Activated naive CD4-positive, alpha-beta T cell treated with anti-CD3 and anti-CD28 coated beads, Interleukin-2, amount 10 ng/mL, durations not matched to agents 7 days and 5 days (primary cell): ENCODE data around the gene PPP1R3C.

ENCODE experiments used
- CTCF ChIA-PET: fragments of 350-600 bp; sonication (Branson Sonifier 250); formaldehyde crosslinking; loops from one replicate; lab custom pipeline; 2021; ENCODE audit warnings: antibody characterized with exemption; lab: Charles Lee
- DNase-seq: peaks from one replicate; pipeline ENCODE4 v3.0.0-alpha.2; 2020
- H3K27ac Mint-ChIP-seq: one replicate; pipeline ENCODE4 v1.8.0; 2021; ENCODE audit warnings: mild to moderate bottlenecking, moderate library complexity, mixed read lengths
- H3K27me3 Mint-ChIP-seq: one replicate; pipeline ENCODE4 v1.8.0; 2021; ENCODE audit warnings: mild to moderate bottlenecking, mixed read lengths
- H3K36me3 Mint-ChIP-seq: one replicate; pipeline ENCODE4 v1.8.0; 2021; ENCODE audit warnings: mixed read lengths
- H3K4me1 Mint-ChIP-seq: one replicate; pipeline ENCODE4 v1.8.0; 2021; ENCODE audit warnings: mixed read lengths
- H3K4me3 Mint-ChIP-seq: one replicate; pipeline ENCODE4 v1.8.0; 2021; ENCODE audit warnings: mild to moderate bottlenecking, moderate library complexity, mixed read lengths
- H3K9me3 Mint-ChIP-seq: one replicate; pipeline ENCODE4 v1.8.0; 2021; ENCODE audit warnings: mixed read lengths

The PPP1R3C gene

DNA sequence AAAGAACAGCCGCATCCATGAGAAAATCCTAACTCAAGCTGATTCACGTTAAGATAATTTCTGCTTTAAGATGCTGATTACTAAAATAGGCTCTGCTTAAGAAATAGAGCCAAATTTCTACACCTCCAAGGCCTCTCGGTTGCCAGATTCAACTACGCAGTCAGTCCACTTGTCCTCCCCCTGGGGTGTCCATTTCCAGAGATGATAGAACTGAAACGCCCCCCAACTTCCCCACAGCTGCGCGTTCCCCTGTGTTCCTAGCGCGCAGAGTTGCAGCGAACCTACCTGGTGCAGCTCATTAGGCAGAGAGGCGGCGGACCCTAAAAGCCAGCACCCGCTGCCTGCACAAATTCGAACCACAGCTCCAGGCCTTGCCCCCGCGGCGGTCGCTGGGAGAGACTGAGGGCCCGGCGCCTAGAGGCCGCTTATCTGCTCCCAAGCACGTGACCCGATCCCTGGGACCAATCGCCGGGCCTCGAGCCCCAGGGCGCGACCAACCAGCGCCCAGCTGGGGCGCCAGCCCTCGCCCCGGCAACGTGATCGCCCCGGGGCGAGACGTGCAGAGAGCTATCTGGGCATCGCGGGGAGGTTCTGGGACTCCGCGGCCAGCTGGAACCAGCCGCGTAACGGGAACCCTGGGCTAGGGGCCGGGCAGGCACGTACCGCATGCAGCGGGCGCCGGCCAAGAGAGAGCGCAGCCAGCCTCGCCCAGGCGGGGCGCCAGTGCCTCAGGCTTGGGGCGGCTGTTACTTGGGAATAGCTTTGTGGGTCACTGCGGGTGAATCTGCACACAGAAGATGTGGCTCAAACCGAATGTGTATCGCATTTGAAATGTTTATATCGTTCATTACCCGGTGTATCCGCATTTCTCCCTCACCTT is at the start of gene PPP1R3C:
Gene PPP1R3C (minus strand): TSS at position 401 of the 880 bp plus-strand sequence. CDS start 102 bp downstream, at position 299.
- CTCF ChIA-PET, result interaction anchor here (1.1 to 5.5 kb wide), 4 partner anchors 80 to 334 kb away, joined by 3 to 82 read pairs (median 20); no protein-coding TSS in a partner anchor
- H3K27ac Mint-ChIP-seq, result no peak within 1 kb of the TSS
- peaks cover 9% of the 10 kb centered on the region for H3K4me1 Mint-ChIP-seq
- H3K27me3 Mint-ChIP-seq, result peaks cover 57% of the 10 kb centered on the region
- peak; percentile 65 for DNase-seq
- H3K9me3 Mint-ChIP-seq, result no peaks in the 10 kb centered on the region
- H3K4me3 Mint-ChIP-seq, result peak within 1 kb of the TSS; percentile 59
- no peaks in the 10 kb centered on the region for H3K36me3 Mint-ChIP-seq

DNA sequence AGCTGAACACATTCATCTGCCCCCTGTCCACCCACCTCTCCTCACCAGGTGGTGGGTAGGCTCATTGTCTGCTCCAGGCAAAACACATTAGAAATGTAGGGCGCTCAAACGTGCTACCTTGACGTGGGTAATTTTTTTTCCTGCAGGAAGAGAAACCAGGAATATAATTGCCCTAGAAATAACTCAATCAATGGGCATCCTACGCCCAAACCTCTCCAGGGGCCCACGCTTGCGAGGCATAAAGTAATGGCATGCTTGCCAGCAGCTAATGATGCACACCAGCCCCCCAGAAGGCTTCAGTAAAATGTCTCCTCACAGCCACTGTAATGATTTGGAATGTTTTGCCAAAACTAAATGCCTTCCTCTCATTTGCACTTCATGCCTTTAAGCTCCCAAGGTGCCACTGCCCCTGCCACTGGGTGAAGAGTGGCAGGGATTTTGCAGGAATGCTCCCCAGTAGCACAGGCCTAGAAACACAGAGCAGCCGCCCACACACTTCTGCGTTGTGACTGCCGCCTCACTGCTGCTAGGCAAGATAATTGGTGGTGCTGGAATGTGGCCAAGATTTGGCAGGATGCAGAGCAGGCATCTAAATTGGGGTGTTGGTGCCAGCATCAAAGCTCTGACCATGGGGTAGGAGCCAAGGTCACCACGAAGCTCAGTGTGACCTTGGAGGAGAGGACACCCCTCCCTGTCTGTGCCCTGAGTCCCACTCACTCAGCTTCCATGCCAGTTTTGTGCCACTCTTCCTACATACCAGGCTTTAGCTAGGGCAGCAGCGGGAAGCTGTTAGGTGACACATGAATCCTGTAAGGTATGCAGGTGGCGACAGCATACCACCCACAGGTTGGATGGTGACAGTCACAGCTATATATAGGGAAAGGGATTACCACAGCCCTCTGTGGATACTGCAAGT is 48.7 kb upstream of the PPP1R3C start:
- Mint-ChIP-seq H3K4me1 (no peaks in the 10 kb centered on the region), H3K9me3 (no peaks in the 10 kb centered on the region), H3K36me3 (no peaks in the 10 kb centered on the region), H3K27ac (no peak overlapping the region), H3K27me3 (no peaks in the 10 kb centered on the region), H3K4me3 (no peak overlapping the region)
- DNase-seq, result no peak
- CTCF ChIA-PET, result no interaction called here

DNA sequence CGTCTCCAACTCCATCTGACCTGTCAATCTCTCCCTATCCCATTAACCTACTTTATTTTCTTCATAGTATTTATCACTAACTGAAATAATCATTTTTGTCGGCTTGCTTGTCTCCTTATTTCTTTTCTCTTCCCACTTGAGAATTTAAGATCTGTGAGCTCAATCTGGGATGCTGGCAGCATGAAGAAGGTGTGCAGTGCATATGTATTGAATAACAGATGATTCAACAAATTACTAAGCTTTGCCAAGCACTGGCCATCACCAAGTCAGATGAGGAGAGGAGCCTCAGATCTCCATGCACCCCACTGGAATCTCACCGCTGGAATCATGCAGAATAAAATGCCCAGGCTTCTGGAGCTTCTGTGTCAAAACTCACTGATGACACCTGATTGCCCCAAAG is 47.6 kb upstream of the PPP1R3C start:
- H3K27me3 Mint-ChIP-seq, result peaks cover 4% of the 10 kb centered on the region
- H3K36me3 Mint-ChIP-seq, result no peaks in the 10 kb centered on the region
- no peak overlapping the region for H3K27ac Mint-ChIP-seq
- CTCF ChIA-PET, result no interaction called here
- no peaks in the 10 kb centered on the region for H3K9me3 Mint-ChIP-seq
- no peak overlapping the region for H3K4me3 Mint-ChIP-seq
- no peaks in the 10 kb centered on the region for H3K4me1 Mint-ChIP-seq
- DNase-seq, result no peak

DNA sequence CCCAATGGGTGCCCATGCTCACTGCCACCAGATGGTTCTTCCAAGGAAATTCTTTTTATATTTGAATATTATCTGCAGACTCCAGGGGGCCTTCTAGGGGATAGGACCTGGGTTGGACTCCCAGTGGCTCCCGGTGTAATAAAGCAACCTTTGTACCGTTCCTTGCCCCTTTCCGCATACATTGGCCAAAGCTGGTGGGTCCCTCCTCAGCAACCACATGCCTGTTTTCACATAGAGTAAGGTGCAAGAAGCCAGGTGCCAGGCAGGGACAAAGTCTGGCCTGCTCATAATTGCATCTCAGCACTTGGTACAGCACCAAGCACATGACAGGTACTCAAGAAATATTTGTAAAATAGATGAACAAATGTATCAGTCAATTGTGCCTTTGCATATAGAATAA is 46.4 kb upstream of the PPP1R3C start:
- CTCF ChIA-PET, result no interaction called here
- Mint-ChIP-seq H3K27me3 (peaks cover 4% of the 10 kb centered on the region), H3K4me3 (no peak overlapping the region), H3K27ac (no peak overlapping the region), H3K9me3 (no peaks in the 10 kb centered on the region), H3K36me3 (no peaks in the 10 kb centered on the region), H3K4me1 (no peaks in the 10 kb centered on the region)
- DNase-seq, result no peak

DNA sequence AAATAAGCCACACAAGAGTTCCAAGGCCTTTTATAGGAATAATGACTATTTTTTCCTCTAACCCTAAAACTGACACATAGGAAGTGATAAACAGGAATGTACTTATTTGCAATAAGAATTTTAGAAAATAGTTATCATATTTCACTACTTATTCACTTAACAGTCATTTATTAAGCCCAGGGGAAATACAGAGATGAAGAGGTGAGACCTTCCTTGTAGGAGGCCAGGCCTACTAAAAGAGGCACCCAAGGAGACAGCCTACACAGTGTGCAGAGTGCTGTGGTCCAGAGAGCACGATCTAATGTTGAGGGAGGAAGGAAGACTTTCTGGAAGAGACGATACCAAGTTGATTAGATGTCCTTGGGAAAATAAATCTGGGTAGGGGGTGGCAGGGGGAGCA is 45.0 kb upstream of the PPP1R3C start:
- H3K27ac Mint-ChIP-seq, result no peak overlapping the region
- DNase-seq, result no peak
- H3K4me1 Mint-ChIP-seq, result no peaks in the 10 kb centered on the region
- H3K36me3 Mint-ChIP-seq, result no peaks in the 10 kb centered on the region
- H3K4me3 Mint-ChIP-seq, result no peak overlapping the region
- peaks cover 4% of the 10 kb centered on the region for H3K27me3 Mint-ChIP-seq
- no peaks in the 10 kb centered on the region for H3K9me3 Mint-ChIP-seq
- CTCF ChIA-PET, result no interaction called here

DNA sequence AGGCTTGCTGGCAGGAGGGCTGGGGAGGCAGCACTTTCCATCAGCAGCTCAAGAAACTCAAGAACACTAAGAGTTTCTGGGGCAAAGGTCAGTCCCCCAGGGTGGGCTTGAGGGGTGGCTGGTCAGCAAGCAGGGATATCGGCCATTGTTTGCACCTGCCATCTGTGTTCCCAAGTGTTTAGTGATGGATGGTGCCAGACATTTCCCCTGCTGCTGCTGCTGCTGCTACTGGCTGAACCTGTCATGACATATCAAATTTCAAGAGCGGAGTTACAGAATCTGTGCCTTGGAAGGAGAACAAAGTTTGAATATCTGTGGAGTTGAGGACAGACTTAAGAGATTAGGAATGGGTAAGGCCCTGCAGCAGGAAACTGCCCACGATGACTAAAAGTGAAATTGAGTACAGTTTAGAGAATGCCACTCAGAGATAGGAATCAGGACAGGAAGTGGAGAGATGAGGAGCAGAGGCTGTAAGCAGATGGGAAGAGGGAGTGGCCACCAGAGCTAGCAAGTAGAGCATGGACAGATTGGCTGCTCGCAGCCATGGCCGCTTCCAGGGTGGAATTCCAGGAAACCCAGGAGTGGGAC is 39.2 kb upstream of the PPP1R3C start:
- Mint-ChIP-seq H3K4me1 (peaks cover 5% of the 10 kb centered on the region), H3K9me3 (no peaks in the 10 kb centered on the region), H3K36me3 (no peaks in the 10 kb centered on the region), H3K27me3 (peaks cover 9% of the 10 kb centered on the region), H3K27ac (no peak overlapping the region), H3K4me3 (no peak overlapping the region)
- CTCF ChIA-PET, result no interaction called here
- no peak for DNase-seq

DNA sequence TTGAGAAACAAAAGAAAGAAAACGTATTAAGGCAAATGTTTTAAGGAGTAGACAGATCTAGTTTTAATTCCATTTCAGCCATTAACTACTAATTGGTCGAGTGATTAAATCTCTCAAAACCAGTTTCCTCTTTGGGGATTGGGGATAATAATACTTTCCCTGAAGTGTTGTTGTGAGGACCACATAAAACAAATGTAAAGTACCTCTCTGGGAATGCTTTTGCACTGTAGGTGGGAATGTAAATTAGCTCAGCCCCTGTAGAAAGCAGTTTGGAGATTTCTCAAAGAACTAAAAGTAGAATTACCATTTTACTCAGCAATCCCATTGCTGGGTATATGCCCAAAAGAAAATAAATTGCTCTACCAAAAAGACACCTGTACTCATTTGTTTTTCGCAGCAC is 36.0 kb upstream of the PPP1R3C start:
- no peak for DNase-seq
- H3K9me3 Mint-ChIP-seq, result no peaks in the 10 kb centered on the region
- peaks cover 7% of the 10 kb centered on the region for H3K27me3 Mint-ChIP-seq
- peaks cover 5% of the 10 kb centered on the region for H3K4me1 Mint-ChIP-seq
- H3K27ac Mint-ChIP-seq, result no peak overlapping the region
- no peak overlapping the region for H3K4me3 Mint-ChIP-seq
- no peaks in the 10 kb centered on the region for H3K36me3 Mint-ChIP-seq
- CTCF ChIA-PET, result no interaction called here

DNA sequence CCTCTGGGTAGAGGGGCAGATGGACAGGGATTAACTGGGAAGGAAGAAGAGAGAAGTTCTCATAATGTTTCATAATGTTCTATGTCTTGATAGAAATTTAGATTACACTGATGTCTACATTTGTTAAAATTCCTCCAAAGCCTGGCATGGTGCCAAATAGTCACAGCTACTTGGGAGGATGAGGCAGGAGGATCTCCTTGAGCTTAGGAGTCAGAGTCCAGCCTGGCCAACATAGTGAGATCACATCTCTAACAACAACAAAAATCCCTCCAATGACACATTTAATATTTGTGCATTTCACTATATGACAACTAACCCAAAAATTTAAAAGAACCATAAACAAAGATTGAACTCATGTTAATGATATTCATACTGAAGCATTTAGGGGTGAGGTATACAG is 33.0 kb upstream of the PPP1R3C start:
- no peaks in the 10 kb centered on the region for H3K4me1 Mint-ChIP-seq
- DNase-seq, result no peak

DNA sequence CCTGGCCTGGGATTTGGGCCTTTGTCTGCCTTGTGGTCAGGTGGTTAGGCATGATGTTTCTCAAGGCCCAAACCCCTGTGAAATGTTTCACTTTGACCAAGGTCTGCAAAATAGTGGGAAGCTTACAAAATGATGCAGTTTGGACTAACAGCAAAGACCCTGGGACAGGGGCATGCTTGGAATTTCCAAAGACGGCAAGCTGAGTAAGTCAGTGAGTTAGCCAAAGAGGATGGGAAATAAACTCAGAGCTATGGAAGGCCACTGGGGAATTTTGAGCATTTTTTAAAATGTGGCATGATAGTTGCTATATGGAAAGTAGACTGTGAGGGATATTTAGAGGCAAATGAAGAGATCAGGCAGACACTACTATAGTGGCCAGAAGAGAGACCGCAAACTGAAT is 31.6 kb upstream of the PPP1R3C start:
- no peak for DNase-seq
- H3K27me3 Mint-ChIP-seq, result peaks cover 15% of the 10 kb centered on the region
- no peak overlapping the region for H3K27ac Mint-ChIP-seq
- no peak overlapping the region for H3K4me3 Mint-ChIP-seq
- no peaks in the 10 kb centered on the region for H3K36me3 Mint-ChIP-seq
- no peaks in the 10 kb centered on the region for H3K9me3 Mint-ChIP-seq
- CTCF ChIA-PET, result no interaction called here
- H3K4me1 Mint-ChIP-seq, result no peaks in the 10 kb centered on the region

More for the DNA sequence above, 33.0 kb upstream of the PPP1R3C start:
- no peaks in the 10 kb centered on the region for H3K9me3 Mint-ChIP-seq
- H3K4me3 Mint-ChIP-seq, result no peak overlapping the region
- no peaks in the 10 kb centered on the region for H3K36me3 Mint-ChIP-seq
- CTCF ChIA-PET, result no interaction called here
- H3K27ac Mint-ChIP-seq, result no peak overlapping the region
- H3K27me3 Mint-ChIP-seq, result peaks cover 19% of the 10 kb centered on the region

DNA sequence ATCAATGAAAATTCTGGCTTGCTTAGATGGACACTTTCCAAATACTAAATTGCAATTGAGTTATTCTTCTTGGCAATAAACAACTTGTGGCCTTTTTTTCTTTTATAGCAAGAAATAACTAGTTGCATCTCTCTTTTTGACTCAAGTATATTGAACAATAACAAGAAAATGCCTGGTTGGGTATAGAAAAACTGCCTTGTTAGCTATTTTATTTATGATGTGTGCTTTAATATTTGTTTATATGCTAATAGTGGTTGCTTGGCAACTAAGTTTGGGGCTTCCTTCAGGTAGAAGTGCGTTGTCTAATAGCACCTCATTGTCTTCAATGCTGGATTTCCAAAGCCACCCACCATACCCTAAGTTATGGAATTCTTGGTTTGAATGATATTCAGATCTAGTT is 30.1 kb upstream of the PPP1R3C start:
- no peak for DNase-seq
- H3K9me3 Mint-ChIP-seq, result no peaks in the 10 kb centered on the region
- no peak overlapping the region for H3K27ac Mint-ChIP-seq
- peaks cover 19% of the 10 kb centered on the region for H3K27me3 Mint-ChIP-seq
- H3K4me3 Mint-ChIP-seq, result no peak overlapping the region
- no peaks in the 10 kb centered on the region for H3K4me1 Mint-ChIP-seq
- CTCF ChIA-PET, result no interaction called here
- no peaks in the 10 kb centered on the region for H3K36me3 Mint-ChIP-seq

DNA sequence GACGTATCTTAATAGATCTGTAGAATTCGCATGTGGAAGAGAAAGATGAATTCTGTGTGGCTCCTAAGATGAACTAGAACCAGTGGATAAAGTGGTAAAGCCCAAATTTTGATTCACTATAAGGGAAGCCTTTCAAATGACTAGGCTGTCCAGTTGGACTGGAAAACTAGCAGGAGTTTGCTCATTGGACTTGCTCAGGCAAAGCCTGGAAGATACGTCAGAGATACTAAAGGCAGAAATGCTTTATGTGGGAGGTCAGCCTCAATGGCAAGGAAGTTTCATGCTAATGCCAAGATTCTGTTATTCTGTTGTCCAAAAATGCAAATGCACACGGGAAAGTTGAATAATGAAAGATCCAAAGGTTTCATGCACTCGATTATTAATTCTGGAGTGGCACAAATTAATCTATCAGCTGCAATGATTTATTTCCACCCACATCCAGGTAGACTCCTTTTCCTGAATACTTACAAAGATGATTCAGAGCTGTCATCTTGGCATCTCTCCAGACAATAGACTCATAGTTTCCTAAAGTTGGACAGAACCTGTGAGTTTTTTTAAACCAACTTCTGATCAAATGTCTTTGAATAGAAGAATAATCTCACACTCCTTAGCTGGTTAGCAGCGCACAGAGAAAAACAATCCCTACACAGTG is 20.5 kb upstream of the PPP1R3C start:
- Mint-ChIP-seq H3K4me1 (no peaks in the 10 kb centered on the region), H3K36me3 (no peaks in the 10 kb centered on the region), H3K27ac (no peak overlapping the region), H3K4me3 (no peak overlapping the region), H3K9me3 (no peaks in the 10 kb centered on the region), H3K27me3 (no peaks in the 10 kb centered on the region)
- CTCF ChIA-PET, result no interaction called here
- DNase-seq, result no peak

DNA sequence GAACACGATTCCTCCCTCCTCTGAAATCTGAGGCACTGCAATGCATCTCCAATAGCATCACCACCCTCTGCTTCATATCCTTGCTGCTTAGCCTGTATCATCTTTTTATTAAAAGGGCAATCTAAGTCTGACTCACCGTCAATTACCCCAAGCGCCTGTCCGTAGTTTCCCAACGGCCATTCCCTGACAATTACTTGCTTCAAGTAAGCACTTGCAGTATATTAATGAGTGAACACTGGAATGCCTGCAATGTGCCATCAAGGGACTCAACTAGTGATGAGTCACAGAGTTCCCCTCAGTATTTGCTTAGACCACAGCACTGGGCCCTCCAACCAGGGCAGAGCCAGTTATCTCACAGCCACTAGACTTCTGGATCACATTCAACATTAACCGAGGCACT is 19.5 kb upstream of the PPP1R3C start:
- Mint-ChIP-seq H3K4me1 (no peaks in the 10 kb centered on the region), H3K9me3 (no peaks in the 10 kb centered on the region), H3K4me3 (no peak overlapping the region), H3K27ac (no peak overlapping the region), H3K27me3 (peaks cover 3% of the 10 kb centered on the region), H3K36me3 (no peaks in the 10 kb centered on the region)
- CTCF ChIA-PET, result no interaction called here
- no peak for DNase-seq

DNA sequence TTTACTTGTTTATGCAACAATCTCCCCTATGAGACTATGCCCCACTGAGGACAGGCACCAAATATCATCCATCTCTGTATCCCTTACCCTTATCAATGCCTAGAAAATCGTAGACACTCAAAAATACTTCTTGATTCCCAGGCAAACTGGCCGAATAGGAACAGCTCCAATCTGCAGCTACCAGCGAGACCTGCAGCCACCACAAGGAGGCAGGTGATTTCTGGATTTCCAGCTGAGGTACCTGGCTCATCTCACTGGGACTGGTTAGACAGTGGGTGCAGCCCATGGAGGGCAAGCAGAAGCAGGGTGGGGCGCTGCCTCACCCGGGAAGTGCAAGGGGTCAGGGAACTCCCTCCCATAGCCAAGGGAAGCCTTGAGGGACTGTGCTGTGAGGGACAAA is 10.8 kb upstream of the PPP1R3C start:
- Mint-ChIP-seq H3K36me3 (no peaks in the 10 kb centered on the region), H3K4me3 (no peak overlapping the region), H3K27ac (no peak overlapping the region), H3K9me3 (no peaks in the 10 kb centered on the region), H3K27me3 (peaks cover 14% of the 10 kb centered on the region), H3K4me1 (no peaks in the 10 kb centered on the region)
- no peak for DNase-seq
- CTCF ChIA-PET, result interaction anchor here (0.6 to 1.4 kb wide), 2 partner anchors 8 to 674 kb away, joined by 4 to 5 read pairs; no protein-coding TSS in a partner anchor
